OCI-LY1 (cell line): ENCODE data around the gene NLK.

Experiments
- CTCF ChIP-seq: fragments of 200-600 bp; sonication (generic), shearing (Covaris generic); IDR thresholded peaks from 2 replicates; pipeline ENCODE4 v1.5.1; 2017; ENCODE audit warnings: mild to moderate bottlenecking, antibody characterized with exemption, low read length, moderate library complexity, mixed read lengths
- EZH2 ChIP-seq: fragments of 200-600 bp; sonication (generic), shearing (Covaris generic); IDR thresholded peaks from 2 replicates; pipeline ENCODE4 v1.8.0; 2017; ENCODE audit warnings: borderline replicate concordance, mixed run types, mild to moderate bottlenecking, antibody characterized with exemption, low read length, moderate library complexity, mixed read lengths

- no peak for TF ChIP-seq CTCF
- no peak for TF ChIP-seq EZH2
These were observed 329 bp downstream of the NLK start for GRCh38 chr17:28042721-28043291.
